Fibroblast of peridontal ligament (primary cell): ENCODE measurements around the gene THSD4.

Experiments used
- DNase-seq: peaks from one replicate; pipeline ENCODE4 v3.0.0-alpha.2; 2010; ENCODE audit errors: extremely low read depth

Gene THSD4

GRCh38 chr15:71687902-71688508 lies 572.7 kb downstream of the THSD4 start:
- DNase-seq: no peak

GRCh38 chr15:71688509-71689094 lies 573.3 kb downstream of the THSD4 start:
- no peak for DNase-seq

- DNase-seq: no peak
Measured at GRCh38 chr15:71691081-71691457, 575.8 kb downstream of the THSD4 start.

GRCh38 chr15:71691458-71692417 lies 576.5 kb downstream of the THSD4 start:
- peak; percentile 72 for DNase-seq

GRCh38 chr15:71697236-71697635 lies 582.0 kb downstream of the THSD4 start:
- DNase-seq: no peak

- DNase-seq: no peak
Measured at GRCh38 chr15:71698030-71698429, 582.8 kb downstream of the THSD4 start.

GRCh38 chr15:71698742-71699141 lies 583.5 kb downstream of the THSD4 start:
- no peak for DNase-seq

- no peak for DNase-seq
Measured at GRCh38 chr15:71699977-71700376, 584.7 kb downstream of the THSD4 start.

GRCh38 chr15:71701808-71702207 lies 586.5 kb downstream of the THSD4 start:
- DNase-seq: no peak

GRCh38 chr15:71702496-71702895 lies 587.2 kb downstream of the THSD4 start:
- DNase-seq: no peak

GRCh38 chr15:71705151-71705550 lies 589.9 kb downstream of the THSD4 start:
- no peak for DNase-seq

GRCh38 chr15:71706461-71707229 lies 591.4 kb downstream of the THSD4 start:
- DNase-seq: no peak

GRCh38 chr15:71707230-71708050 lies 592.2 kb downstream of the THSD4 start:
- peak; percentile 84 for DNase-seq

- no peak for DNase-seq
Measured at GRCh38 chr15:71708051-71708429, 592.8 kb downstream of the THSD4 start.

- DNase-seq: no peak
Measured at GRCh38 chr15:71708741-71709140, 593.5 kb downstream of the THSD4 start.

GRCh38 chr15:71709808-71710418 lies 594.6 kb downstream of the THSD4 start:
- no peak for DNase-seq

- peak; percentile 21 for DNase-seq
Measured at GRCh38 chr15:71712182-71712581, 596.9 kb downstream of the THSD4 start.

- peak; percentile 24 for DNase-seq
Measured at GRCh38 chr15:71713191-71713809, 598.0 kb downstream of the THSD4 start.

- DNase-seq: no peak
Measured at GRCh38 chr15:71715914-71716313, 600.6 kb downstream of the THSD4 start.

GRCh38 chr15:71716990-71717389 lies 601.7 kb downstream of the THSD4 start:
- peak; percentile 61 for DNase-seq
